GM21619 (cell line): ENCODE data around the gene CASKIN1.

ENCODE experiments used
- ATAC-seq: cut with Tn5 transposase; IDR thresholded peaks from one replicate; pipeline ENCODE4 v1.9.1; 2021; ENCODE audit not compliant: unreplicated experiment

The CASKIN1 gene

DNA sequence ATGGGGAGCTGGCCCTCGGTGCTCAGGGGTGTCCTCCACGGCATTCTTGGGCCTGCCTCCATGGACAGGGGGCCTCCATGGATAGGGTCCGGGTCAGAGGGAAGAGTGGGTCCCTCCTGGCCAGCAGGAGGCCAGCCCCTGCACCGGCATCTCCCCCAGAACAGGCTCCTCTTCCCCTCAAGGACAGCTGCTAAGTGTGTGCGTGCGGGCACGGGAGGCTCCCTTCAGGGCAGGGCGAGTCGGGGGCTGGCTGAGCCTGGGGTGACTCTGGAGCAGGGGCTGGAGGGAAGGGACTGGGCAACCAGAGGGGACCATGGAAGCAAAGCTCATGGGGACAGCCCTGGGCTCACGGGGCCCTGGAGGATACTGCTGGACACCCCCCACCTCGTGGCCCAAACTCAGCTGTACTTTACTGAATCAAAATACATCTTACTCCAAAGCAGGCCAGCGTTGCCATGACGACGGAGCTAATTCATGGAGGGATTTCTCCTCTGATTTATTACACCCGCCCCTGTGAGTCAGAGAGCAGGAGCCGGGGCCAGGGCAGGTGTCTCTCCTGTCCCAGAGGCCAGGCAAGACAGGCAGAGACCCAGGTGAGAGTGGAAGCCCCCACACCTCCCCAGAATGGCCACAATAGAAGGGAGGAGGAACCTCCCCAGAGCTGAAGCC is 2.1 kb downstream of the CASKIN1 start:
- ATAC-seq, result no peak

DNA sequence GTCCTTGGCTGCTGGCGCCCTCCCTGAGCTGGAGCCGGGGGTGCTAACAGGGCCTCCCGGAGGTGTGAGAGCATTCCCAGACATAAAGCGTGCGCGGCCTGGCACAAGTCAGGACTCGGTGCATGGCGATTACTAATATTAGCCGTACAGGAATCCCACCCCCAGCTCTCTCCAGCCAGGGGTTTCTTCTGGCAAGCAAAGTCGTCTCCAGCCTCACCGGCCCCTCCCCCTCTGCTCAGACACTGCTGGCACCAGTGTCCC is 5.0 kb downstream of the CASKIN1 start:
- ATAC-seq, result no peak

DNA sequence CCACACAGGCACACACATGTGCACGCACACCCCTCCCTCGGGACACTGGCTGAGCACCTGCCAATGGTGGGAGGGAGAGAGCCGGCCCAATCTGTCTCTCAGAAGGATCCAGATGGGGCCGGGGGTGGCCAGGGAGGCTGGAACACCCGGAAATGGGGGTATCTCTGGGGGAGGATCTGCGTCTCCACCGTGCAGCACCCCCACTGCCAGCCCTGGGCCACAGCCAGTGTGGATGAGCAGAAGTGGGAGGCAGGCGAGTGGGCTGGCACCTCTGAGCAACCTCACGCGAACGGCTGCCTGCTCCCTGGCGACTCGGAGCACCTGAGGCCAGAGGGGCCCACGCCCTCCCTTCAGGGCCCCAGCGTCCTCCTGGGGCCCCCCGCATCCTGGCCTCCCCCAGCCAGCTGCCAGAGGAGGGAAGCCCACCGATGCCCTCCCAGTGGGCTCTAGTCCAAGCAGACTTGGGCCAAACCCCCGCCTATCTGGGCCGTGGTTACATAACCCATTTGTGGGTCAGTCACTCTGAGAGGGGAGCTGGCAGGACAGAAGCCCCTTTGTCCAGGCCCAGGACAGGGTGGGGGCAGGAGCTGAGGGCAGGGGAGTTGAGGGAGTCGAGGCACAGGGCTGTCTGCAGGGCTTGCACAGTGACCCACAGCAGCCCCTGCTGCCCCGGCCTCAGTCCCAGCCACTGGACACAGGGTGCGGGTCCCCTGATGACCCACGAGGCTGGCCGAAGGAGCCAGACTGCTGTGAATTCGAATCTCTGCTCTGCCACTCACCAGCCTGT is 5.6 kb downstream of the CASKIN1 start:
- ATAC-seq, result no peak

DNA sequence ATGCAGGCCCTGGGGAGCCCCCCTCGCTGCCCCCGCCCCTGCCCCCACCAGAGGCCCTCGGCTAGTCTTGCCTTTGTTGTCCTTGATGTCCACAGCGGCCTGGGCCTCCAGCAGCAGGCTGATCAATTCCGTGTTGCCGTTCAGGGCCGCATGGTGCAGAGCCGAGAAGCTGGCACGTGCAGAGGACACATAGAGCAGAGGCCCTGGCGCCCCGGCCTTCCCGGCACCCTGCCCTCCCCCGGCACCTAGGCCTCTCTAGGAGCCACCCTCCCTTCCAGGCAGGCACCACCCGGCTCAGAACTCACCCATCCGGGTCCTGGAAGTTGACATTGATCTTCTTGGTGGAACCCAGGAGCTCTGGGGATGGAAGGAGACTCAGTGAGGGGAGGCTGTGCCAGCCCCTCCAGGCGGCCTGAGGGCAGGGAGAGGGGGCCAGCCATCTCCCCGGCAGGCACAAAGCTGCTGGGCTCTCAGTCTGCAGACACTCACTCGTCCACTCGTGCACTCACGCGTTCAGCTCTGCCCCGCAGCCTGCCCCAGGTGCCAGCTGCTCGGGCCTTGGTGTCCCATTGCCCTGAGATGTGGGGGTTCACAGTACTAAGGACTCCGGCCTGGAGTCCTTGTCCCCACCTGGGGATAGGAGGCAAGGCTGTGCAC is 6.3 kb downstream of the CASKIN1 start:
- no peak for ATAC-seq

DNA sequence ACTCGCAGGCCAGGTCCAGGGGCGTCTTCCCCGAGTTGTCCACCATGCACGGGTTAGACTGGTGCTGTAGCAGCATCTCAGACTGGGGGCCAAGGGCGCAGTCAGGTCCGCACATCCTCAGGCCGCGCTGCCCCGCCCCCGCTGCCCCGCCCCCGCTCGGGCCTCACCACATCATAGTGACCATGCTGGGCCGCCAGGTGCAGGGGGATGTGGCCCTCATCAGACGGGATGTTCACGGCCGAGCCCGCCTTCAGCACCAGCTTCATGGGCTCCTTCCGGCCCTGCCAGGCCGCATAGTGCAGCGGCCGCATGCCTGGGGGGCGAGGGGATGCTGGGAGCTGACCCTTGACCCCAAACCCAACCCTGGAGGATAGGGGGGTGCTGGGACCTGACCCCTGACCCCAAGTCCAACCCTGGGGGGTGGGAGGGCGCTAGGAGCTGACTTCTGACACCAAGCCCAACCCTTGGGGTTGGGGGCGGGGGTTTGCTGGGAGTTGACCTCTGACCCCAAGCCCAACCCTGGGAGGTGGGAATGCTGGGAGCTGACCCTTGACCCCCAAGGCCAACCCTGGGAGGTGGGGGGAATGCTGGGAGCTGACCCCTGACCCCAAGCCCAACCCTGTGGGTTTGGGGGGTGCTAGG is 7.0 kb downstream of the CASKIN1 start:
- no peak for ATAC-seq

DNA sequence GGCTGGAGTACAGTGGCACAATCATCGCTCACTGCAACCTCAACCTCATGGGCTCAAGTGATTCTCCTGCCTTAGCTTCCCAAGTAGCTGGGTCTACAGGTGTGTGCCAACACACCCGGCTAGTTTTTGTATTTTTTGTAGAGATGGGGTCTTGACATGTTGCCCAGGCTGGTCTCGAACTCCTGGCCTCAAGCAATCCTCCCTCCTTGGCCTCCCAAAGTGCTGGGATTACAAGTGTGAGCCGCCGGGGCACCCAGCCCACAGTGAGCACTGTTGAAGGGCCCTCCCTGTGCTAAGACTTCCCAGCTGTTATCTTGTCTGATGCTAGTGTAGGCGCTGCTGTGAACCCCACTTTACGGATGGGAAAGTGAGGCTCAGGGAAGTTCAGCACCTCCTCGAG is 8.0 kb downstream of the CASKIN1 start:
- ATAC-seq, result no peak

DNA sequence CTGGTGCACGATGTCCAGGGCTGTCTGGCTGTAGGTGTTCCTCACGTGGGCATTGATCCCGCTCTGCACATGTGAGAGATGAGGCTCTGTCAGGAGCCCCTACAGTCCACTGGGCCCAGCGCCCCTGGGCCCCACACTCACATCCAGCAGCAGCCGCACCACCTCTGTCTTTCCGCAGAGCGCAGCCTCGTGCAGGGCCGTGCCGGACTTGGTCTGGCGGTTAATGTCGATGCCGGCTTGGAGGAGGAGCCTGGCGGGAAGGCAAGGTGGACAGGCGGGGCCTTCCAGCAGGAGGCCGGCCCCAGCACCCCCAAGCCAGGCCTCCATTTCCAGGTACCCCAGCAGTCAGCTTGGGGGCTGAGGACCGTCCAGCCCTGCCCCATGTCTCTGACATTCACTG is 9.2 kb downstream of the CASKIN1 start:
- ATAC-seq, result no peak

DNA sequence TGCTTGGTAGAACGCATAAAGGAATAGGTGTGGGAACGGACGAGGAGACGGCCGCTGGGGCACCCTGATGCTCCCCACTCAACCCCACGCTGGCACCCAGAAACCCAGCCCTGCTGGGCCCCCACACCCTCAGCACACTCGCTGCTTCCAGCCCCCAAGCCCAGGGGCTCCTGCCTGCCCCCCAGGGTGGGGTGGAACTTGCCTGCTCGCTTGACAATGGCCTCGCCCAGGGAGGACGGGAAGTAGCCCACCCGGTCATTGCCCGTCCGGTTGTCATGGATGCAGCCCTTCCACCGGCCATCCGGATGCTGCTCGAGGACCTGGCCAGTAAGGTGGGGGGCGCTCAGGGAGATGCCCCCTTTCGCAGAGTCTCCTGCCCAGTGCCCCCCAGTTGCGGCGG is 9.9 kb downstream of the CASKIN1 start:
- no peak for ATAC-seq

DNA sequence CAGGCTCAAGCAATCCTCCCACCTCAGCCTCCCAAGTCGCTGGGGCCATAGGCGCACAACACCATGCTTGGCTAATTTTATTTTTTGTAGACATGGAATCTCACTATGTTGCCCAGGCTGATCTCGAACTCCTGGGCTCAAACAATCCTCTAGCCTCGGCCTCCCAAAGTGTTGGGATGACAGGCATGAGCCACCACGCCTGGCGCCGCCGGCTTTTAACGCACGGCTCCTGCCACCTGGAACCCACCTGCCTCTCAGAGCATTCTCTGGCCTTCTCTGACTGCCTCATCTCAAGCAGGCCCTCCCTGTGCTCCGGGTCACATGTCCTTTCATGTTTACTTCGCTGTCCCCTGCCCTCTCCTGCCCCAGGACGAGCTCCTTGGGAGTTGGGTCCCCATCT is 10.3 kb downstream of the CASKIN1 start:
- ATAC-seq, result no peak

DNA sequence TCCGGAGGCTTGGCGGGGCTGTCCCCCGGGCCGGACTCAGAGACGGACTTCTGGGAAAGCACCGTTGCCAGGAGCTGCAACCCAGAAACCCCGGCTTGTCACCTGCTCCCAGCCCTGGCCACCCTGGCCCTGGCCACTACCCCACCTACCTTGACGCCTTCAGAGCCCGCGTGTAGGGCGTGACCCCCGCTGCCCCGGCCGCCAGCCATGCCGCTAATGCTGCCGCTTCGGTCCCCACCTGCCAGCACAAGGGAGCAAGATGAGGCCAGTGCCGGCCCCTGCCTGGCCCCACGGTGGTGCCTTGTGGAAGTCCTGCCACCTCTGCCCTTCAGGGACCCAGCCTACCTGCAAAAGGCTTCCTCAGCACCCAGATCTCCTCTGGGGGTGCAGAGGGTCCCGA is 11.4 kb downstream of the CASKIN1 start:
- ATAC-seq, result no peak

DNA sequence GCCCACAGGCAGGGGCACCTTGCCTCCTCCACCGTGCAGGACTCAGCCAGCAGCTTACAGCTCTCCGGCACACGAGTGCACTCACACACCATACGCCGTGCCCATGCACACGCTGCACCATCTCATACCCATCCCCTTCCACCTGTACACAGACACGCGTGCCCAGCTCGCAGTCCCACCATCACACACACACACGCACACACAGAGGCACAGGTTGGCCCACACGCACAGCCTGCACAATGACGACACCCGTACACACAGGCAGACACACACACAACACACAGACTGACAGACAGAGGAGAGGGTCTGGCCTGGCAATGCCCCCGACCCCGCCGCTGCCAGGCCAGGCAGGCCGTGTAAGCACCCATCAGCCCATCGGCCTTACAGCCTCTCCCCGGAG is 12.1 kb downstream of the CASKIN1 start:
- no peak for ATAC-seq

DNA sequence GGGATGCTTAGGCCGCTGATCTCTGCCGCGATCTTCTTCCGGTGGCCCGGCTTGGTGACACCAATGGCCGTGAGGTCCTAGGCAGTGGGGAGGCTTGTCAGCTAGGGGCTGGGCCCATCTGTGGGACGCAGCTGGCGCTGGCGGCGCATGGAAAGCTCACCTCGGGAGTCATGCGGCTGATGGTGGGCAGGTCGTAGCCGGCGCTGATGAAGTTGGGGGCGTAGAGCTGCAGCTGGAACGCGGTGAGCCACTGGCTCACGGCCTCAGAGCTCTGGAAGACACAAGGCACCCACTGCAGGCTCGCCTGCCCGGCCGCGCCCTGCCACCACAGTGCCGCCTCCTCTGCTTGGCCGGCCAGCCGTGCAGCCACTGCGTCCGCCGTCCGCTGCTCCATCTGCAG is 12.7 kb downstream of the CASKIN1 start:
- no peak for ATAC-seq

DNA sequence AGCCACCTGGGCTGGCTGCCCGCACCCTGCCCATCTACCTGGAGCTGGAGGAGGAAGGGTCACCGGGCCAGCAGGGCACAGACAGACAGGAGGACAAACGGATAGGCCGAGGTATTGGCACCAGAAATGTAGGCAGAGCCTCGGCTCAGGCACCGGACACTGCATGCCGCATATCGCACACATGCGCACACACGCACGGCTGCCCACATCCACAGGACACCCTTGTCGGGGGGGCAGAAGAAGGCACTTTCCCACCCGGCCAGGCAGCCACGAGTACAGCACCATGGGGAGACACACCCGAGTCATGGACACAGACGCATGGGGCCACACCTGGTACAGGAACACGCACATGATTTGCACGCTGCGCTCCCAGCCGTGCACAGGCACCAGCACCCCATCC is 14.5 kb downstream of the CASKIN1 start:
- ATAC-seq, result no peak

DNA sequence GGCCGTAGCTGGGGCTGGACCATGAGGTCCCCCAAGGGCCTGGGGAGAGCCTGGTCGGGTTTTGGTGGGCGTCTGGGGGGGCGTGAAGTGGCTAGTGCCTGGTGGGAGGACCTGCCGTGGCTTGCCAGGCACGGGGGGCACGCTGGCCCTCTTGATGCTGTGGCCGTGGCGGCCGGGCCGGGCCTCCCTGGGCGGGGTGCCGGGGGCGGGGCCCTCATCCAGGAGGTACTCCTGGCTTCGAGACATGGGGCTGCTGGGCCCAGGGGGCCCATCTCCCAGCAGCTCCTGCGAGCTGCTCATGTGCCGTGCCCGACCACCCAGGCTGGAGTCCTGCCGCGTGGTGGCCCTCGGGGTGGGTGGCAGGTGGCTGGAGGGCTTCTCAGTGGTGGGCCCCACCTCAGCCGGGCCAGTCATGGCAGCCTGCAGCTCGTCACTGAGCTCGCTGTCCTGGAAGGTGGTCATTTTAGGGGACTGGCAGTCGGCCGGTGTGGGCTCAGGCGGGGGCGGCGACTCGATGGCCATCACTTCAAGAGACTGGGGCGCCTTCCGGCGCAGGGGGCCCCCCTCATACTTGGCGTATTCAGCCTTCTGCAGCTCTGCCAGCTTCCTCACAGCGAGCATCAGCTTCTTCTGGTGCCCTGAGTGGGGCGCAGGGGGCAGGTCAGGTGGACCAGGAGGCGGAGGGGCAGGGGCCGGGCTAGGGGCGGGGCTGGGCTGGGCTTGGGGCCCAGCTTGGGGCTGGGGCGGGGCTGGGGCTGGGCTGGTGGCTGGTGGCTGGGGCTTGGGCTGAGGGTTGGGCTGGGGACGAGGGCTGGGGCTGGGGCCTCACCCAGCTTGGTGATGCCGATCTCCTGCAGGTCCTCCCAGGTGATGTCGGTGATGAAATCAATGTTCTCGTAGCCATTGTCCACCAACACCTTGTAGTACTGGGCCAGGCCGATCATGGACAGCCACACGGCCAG is 15.2 kb downstream of the CASKIN1 start:
- ATAC-seq, result no peak

DNA sequence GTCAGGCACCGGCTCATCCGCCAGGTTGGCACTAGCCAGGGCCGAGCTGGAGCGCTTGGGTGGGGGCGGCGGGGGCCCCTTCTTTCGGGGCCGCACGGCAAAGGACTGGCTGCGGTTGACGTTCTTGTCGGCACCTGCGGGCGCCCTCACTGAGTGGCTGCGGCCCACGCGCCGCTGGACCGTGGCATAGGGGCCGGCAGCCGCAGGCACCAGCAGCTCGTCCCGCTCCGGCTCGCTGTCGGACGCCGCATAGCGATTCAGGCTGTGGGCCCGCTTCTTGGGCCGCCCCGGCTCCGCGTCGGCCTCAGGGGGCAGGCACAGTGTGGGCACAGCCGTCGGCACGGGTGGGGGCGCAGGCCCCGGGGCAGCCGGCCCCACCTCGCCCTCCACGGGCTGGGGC is 15.9 kb downstream of the CASKIN1 start:
- no peak for ATAC-seq

DNA sequence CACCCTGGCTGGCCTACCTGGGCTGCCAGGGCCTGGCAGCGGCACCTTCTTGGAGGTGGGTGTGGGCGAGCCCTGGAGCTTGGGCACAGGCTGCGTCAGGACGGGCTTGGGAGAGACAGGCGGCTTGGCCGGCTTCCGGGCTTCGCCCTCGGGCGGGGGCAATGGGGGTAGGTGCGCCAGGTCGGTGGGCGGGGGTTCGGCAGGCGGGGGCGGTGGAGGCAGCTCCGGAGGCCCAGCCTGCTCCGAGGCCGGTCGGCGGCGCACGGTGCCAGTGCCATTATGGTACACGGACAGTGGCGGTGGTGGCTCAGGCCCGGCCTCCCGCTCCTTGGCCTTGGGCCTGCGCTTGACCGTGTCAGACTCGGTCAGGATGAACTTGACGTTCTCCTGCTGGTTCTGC is 16.8 kb downstream of the CASKIN1 start:
- no peak for ATAC-seq

DNA sequence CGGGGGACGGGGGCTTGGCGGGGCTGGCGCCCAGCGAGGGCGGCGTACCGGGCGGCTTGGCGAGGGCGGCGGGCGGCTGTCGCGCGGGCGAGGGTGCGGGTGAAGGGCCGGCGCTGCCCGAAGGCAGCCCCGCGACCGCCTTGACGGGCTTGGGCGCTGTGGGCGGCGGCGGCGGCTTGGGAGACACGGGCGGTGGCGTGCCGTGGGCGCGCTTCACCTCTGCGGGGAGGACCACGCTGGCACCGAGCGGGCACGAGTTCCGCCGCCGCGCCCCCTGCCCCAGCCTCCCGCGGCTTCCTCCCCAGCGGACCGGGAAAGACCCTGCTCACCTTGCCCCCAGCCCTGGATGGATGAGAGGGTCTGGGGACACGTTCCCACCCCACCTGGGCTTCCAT is 17.3 kb downstream of the CASKIN1 start:
- no peak for ATAC-seq

DNA sequence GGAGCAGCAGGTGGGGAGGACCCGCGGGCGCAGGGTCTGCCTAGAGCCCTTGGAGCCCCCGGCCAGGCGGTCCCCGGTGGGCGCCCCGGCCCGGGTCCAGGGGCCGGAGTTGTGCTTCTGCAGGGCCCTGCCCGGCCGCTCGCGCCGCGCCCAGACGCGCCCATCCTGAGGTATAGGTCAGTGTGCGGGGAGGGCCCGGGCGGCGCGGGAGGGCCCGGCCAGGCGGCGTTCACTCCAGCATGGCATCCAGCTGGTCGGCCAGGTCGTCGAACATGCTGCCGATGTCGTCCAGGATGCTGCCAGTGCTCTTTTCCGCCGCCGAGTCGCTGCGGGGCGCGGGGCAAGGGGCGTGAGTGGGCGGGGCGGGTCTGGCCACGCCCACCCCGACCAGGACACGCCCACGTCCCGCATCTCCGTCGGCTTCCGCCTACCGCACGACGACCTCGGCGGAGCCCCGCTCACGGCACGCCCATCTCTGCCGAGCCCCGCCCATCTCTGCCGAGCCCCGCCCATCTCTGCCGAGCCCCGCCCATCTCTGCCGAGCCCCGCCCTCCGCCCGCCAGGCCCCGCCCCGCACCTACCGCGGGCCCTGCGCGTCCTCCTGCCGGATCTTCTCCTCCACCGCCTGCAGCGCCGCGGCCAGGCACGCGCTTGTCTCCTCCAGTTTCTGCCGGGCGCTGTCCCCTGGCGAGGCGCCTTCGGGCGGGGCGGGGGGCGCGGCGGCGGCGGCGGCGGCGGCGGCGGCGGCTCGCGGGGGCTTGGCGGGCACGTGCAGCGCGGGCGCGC is 17.9 kb downstream of the CASKIN1 start:
- no peak for ATAC-seq

DNA sequence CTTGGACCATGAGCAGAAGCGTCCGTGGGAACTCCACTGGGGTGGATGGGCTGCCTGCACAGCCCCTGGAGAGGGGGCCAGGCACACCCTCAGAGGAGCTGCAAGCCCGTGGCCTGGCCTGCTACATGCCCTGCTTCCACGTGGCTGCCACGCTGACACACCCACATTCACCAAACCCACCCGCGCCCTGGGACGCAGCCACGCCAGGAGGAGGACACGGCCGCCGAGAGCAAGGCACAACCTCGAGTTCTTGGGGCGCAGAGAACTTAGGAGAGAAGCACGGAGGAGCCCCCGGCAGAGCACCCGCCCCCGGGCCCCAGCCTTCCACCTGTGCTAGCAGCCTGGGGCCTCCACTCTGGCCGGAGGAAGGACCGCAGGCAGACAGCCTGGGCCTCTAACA is 18.8 kb downstream of the CASKIN1 start:
- no peak for ATAC-seq

DNA sequence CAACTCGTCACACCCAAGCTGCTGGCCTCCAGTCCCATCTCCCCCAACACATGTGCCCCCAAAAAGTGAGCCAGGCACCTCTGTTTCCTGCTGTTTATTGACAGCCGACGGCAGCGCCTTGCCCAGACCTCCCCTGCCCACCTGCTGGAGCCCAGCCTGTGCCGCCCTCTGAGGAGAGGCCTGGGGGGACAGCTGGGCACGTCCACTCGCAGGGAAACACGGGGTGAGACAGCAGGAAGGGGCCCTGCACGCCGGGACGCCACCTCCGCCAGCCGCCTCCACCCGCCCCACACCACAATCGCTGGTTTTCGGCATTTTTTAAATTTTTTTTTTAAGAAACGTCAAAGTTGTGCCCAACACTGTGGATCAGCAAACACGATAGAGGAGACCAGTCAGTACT is 19.3 kb downstream of the CASKIN1 start:
- ATAC-seq, result no peak
